Caki2 (cell line): ENCODE results near the gene SECISBP2L. TPM values are rescaled to one million over a fixed set of nuclear protein-coding genes. Genes with fewer than 3 reads are reported as not detected.

Source experiments
- DNase-seq: peaks from one replicate; pipeline ENCODE4 v3.0.0-alpha.2; 2015; ENCODE audit warnings: low read depth
- in situ Hi-C: cut with HindIII; loops from 2 replicates; pipeline ENCODE4 v1.10.0; 2016; ENCODE audit warnings: low sequenced_read_pairs, low pct_unique_long_range_greater_than_20kb, mixed read lengths
- total RNA-seq: library from RNA; depleted of rRNA; stranded (reverse); fragments of >200 nt; shearing (Covaris generic); gene quantifications from 2 replicates; pipeline ENCODE4 v1.2.3, GENCODE V29; 2014; ENCODE audit warnings: low replicate concordance; rRNA removed

SECISBP2L gene
- total RNA-seq, 1 experiment from 2014 or later = 51.0 TPM

DNA sequence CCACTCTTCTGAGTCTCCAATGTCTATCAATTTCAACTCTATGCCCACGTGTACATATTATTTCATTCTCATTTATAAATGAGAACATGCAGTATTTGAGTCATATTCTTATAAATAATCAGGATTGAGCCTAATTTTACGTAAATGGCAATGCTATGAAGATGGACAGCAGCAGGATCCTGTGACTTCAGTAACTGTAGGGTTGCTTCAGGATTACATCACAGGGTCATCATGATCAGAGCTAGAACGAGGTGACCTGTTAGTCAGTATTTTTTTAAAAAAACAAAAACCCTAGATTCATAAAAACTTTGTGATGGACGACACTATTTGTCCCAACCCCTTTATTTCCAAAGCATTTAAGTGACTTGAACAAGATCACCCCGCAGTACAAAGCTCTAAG, 104.3 kb downstream of the SECISBP2L start:
- in situ Hi-C loops = no loop called here
- no peak for DNase-seq

DNA sequence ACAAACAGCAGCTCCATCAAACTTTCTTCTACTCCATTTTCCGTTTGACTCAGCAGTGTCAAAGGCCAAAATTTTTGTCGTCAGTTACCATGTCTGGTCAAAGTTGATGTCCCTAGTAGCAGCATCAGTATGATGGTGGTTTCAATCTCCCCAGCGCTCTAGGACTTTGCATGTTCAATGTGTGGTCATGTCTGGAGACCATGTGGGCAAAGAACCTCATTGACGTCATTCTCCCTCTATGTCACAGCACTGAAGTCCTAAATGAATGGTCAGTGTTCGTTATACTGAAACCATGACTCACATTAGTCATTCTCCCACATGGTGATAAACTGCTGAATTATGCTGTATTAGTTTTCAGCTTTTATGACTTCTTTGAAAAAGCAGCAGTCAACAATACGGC, 105.7 kb downstream of the SECISBP2L start:
- in situ Hi-C loops = no loop called here
- no peak for DNase-seq

DNA sequence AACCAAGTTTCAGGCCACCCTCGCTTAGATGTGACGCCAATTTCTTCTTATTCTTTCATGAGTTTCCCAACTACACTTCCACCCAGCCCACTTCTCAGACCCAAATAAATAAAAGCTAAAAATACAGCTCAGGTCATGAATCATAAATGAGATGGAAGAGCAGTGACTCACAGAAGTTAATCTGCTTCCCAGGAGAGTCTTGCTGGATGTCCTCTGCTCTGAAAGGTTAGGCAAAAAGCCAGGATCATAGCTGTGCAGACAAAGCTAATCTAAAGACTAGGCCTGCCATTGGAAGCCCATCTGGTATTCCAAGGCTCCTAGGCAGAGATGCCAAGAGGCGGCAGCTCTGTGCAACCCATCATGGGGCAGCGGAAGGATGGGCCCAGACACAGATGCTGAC, 106.6 kb downstream of the SECISBP2L start:
- DNase-seq = peak; percentile 17
- in situ Hi-C loops = no loop called here

Other genes starting within 250 kb of the SECISBP2L start
- 2.2 and 5.2 TPM in 2 replicates for gene CEP152, start 235.4 kb downstream of the SECISBP2L start, total RNA-seq
- 165 and 200 TPM in 2 replicates for gene EID1, start 168.3 kb downstream of the SECISBP2L start, total RNA-seq
- 0.41 TPM in 1 of 2 replicates, not detected in the other for gene SHC4, start 82.5 kb downstream of the SECISBP2L start, total RNA-seq
- 64.1 and 68.9 TPM in 2 replicates for gene COPS2, start 109.2 kb upstream of the SECISBP2L start, total RNA-seq
- 14.7 and 44.2 TPM in 2 replicates for gene GALK2, start 123.8 kb upstream of the SECISBP2L start, total RNA-seq